Karpas-422 (cell line): ENCODE data around the gene OGDH. TPM values are rescaled to one million over a fixed set of nuclear protein-coding genes. Genes with fewer than 3 reads are reported as not detected.
A peak's percentile ranks its signal among the peaks of the same experiment; 100 is the strongest.

ENCODE experiments used
- DNase-seq: peaks from one replicate; pipeline ENCODE4 v3.0.0-alpha.2; 2015
- H2AFZ ChIP-seq: fragments of 200-600 bp; sonication (generic); 2 replicates; pipeline ENCODE4 v1.6.1; 2014; ENCODE audit warnings: antibody characterized with exemption, low read length, mixed read lengths
- H3K27ac ChIP-seq: fragments of 200-600 bp; sonication (generic); 2 replicates; pipeline ENCODE4 v1.5.1; 2014; ENCODE audit warnings: mild to moderate bottlenecking, low read length, moderate library complexity
- H3K27me3 ChIP-seq: fragments of 200-600 bp; sonication (generic); 2 replicates; pipeline ENCODE4 v1.6.1; 2014; ENCODE audit warnings: low read length, mixed read lengths
- H3K36me3 ChIP-seq: fragments of 200-600 bp; sonication (generic); 2 replicates; pipeline ENCODE4 v1.6.1; 2014; ENCODE audit warnings: low read length, mixed read lengths; ENCODE audit not compliant: insufficient read depth
- H3K4me1 ChIP-seq: fragments of 200-600 bp; sonication (generic); 2 replicates; pipeline ENCODE4 v1.6.1; 2014; ENCODE audit warnings: mild to moderate bottlenecking, low read length, mixed read lengths
- H3K4me2 ChIP-seq: fragments of 200-600 bp; sonication (generic); 2 replicates; pipeline ENCODE4 v1.6.1; 2014; ENCODE audit warnings: low read length, low read depth, mild to moderate bottlenecking; ENCODE audit not compliant: poor library complexity, severe bottlenecking
- H3K4me3 ChIP-seq: fragments of 200-600 bp; sonication (generic); 2 replicates; pipeline ENCODE4 v1.5.1; 2014; ENCODE audit warnings: mild to moderate bottlenecking, antibody characterized with exemption, low read length, mixed read lengths
- H3K79me2 ChIP-seq: fragments of 200-600 bp; sonication (generic); 2 replicates; pipeline ENCODE4 v1.6.1; 2014; ENCODE audit warnings: mild to moderate bottlenecking, low read length, mixed read lengths
- H3K9ac ChIP-seq: fragments of 200-600 bp; sonication (generic); 2 replicates; pipeline ENCODE4 v1.6.0; 2014; ENCODE audit warnings: low read length
- H3K9me2 ChIP-seq: fragments of 200-600 bp; sonication (generic), shearing (Covaris generic); replicated peaks from 2 replicates; pipeline ENCODE4 v1.6.0; 2014; ENCODE audit warnings: mild to moderate bottlenecking, low read length, moderate library complexity; ENCODE audit not compliant: insufficient read depth
- H3K9me3 ChIP-seq: fragments of 300-700, 200-600 bp; sonication (generic); 2 replicates; pipeline ENCODE4 v1.6.1; 2014; ENCODE audit warnings: low read length, mixed read lengths
- H4K20me1 ChIP-seq: fragments of 200-600 bp; sonication (generic); 2 replicates; pipeline ENCODE4 v1.6.1; 2014; ENCODE audit warnings: mild to moderate bottlenecking, antibody characterized with exemption, low read length, low read depth; ENCODE audit not compliant: insufficient read depth
- total RNA-seq: library from RNA; depleted of rRNA; stranded (reverse); fragments of >200 nt; shearing (Covaris generic); gene quantifications from 2 replicates; pipeline ENCODE4 v1.2.3, GENCODE V29; 2014; ENCODE audit warnings: low replicate concordance

The OGDH gene
- total RNA-seq, 1 experiment from 2014 or later: 24.9 TPM

- Histone ChIP-seq H3K4me3 (no peak overlapping the region), H2AFZ (no peak overlapping the region), H3K36me3 (peaks cover 14% of the 10 kb centered on the region; the same call in 1 of the 2 replicates), H3K9me2 (no peaks in the 10 kb centered on the region), H3K27ac (0 out of 2 replicates have a peak overlapping the region, but pooled peaks have one; percentile 18), H3K4me1 (peaks cover 38% of the 10 kb centered on the region), H3K79me2 (peaks cover 7% of the 10 kb centered on the region), H4K20me1 (no peaks in the 10 kb centered on the region), H3K27me3 (no peaks in the 10 kb centered on the region), H3K9me3 (no peaks in the 10 kb centered on the region), H3K9ac (no peak overlapping the region), H3K4me2 (no peak overlapping the region)
- DNase-seq: no peak
Observed at GRCh38 chr7:44645254-44645653, 38.8 kb downstream of the OGDH start.

- Histone ChIP-seq H3K79me2 (peaks cover 2% of the 10 kb centered on the region), H3K36me3 (peaks cover 14% of the 10 kb centered on the region; the same call in 1 of the 2 replicates)
Observed at GRCh38 chr7:44645696-44646095, 39.3 kb downstream of the OGDH start.

GRCh38 chr7:44646176-44646920 lies 39.9 kb downstream of the OGDH start:
- Histone ChIP-seq H3K79me2 (peaks cover 2% of the 10 kb centered on the region), H3K4me3 (no peak overlapping the region), H3K36me3 (peaks cover 14% of the 10 kb centered on the region; the same call in 1 of the 2 replicates), H3K4me1 (peaks cover 38% of the 10 kb centered on the region), H3K9me2 (no peaks in the 10 kb centered on the region), H3K27ac (peak overlapping the region; percentile 61), H3K4me2 (no peak overlapping the region), H2AFZ (no peak overlapping the region), H3K9ac (no peak overlapping the region), H4K20me1 (no peaks in the 10 kb centered on the region), H3K27me3 (no peaks in the 10 kb centered on the region), H3K9me3 (no peaks in the 10 kb centered on the region)
- DNase-seq: peak; percentile 50

More at GRCh38 chr7:44645696-44646095, 39.3 kb downstream of the OGDH start:
- H3K27me3 ChIP-seq: no peaks in the 10 kb centered on the region
- H3K4me1 ChIP-seq: peaks cover 38% of the 10 kb centered on the region
- H3K27ac ChIP-seq: peak overlapping the region; percentile 18; the same call in 1 of the 2 replicates
- DNase-seq: no peak
- no peaks in the 10 kb centered on the region for H3K9me2 ChIP-seq
- no peak overlapping the region for H3K9ac ChIP-seq
- no peaks in the 10 kb centered on the region for H4K20me1 ChIP-seq
- no peaks in the 10 kb centered on the region for H3K9me3 ChIP-seq
- H3K4me3 ChIP-seq: no peak overlapping the region
- H2AFZ ChIP-seq: no peak overlapping the region
- H3K4me2 ChIP-seq: no peak overlapping the region

GRCh38 chr7:44646921-44647636 lies 40.7 kb downstream of the OGDH start:
- no peaks in the 10 kb centered on the region for H4K20me1 ChIP-seq
- peaks cover 38% of the 10 kb centered on the region for H3K4me1 ChIP-seq
- peak overlapping the region; percentile 61; the same call in 1 of the 2 replicates for H3K27ac ChIP-seq
- no peaks in the 10 kb centered on the region for H3K9me3 ChIP-seq
- H3K9me2 ChIP-seq: no peaks in the 10 kb centered on the region
- DNase-seq: no peak
- no peak overlapping the region for H3K4me3 ChIP-seq
- no peaks in the 10 kb centered on the region for H3K27me3 ChIP-seq
- H3K36me3 ChIP-seq: peaks cover 14% of the 10 kb centered on the region; the same call in 1 of the 2 replicates
- H3K9ac ChIP-seq: no peak overlapping the region
- no peak overlapping the region for H3K4me2 ChIP-seq
- H2AFZ ChIP-seq: no peak overlapping the region
- peaks cover 2% of the 10 kb centered on the region for H3K79me2 ChIP-seq

DNA sequence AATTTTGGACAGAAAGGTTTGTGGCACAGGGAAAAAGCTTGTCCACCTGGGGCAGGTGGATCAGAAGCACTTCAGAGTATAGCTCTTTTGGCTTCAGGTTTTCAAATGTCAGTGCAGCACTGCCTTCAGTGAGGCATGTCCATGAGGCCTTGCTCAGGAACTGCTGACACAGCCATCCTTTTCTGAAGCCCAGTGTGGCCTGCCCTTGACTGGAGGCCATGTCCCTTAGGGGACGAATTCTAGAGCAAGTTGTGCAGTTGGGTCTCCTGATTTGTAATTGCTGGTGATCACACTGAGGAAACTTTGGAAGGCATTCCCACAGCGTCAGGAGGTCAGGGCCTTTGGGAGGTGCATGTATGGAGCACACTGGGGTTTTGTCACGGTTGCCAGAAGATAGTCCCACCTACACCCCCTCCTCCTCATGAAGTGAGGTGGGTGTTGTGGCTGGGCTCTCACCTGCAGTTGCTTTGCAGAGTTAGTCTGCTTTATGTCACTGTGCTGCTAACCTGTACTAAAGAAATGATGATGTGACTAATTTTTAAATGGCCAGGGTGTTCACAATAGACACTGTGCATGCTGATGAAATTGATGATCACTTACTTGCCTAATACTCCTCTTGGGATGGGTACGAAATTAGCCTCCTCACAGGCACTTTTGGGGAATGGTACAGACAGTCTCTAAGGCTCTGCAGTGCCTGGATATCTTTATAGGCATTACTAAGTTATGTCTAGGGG lies 41.7 kb downstream of the OGDH start:
- H3K9me2 ChIP-seq: no peaks in the 10 kb centered on the region
- no peak overlapping the region for H3K4me3 ChIP-seq
- H3K27me3 ChIP-seq: no peaks in the 10 kb centered on the region
- no peak for DNase-seq
- no peak overlapping the region for H3K27ac ChIP-seq
- H3K4me1 ChIP-seq: peaks cover 37% of the 10 kb centered on the region
- peaks cover 14% of the 10 kb centered on the region; the same call in 1 of the 2 replicates for H3K36me3 ChIP-seq
- H4K20me1 ChIP-seq: no peaks in the 10 kb centered on the region
- no peaks in the 10 kb centered on the region for H3K9me3 ChIP-seq
- no peaks in the 10 kb centered on the region; the same call in none of the 2 replicates for H3K79me2 ChIP-seq
- H3K9ac ChIP-seq: no peak overlapping the region
- no peak overlapping the region for H2AFZ ChIP-seq
- H3K4me2 ChIP-seq: no peak overlapping the region

- H3K9me2 ChIP-seq: no peaks in the 10 kb centered on the region
- H3K4me3 ChIP-seq: no peak overlapping the region
- H3K4me2 ChIP-seq: no peak overlapping the region
- DNase-seq: no peak
- H3K79me2 ChIP-seq: no peaks in the 10 kb centered on the region; the same call in none of the 2 replicates
- H3K36me3 ChIP-seq: peaks cover 26% of the 10 kb centered on the region; the same call in 1 of the 2 replicates
- H2AFZ ChIP-seq: no peak overlapping the region
- H4K20me1 ChIP-seq: no peaks in the 10 kb centered on the region
- H3K27me3 ChIP-seq: no peaks in the 10 kb centered on the region
- no peak overlapping the region for H3K9ac ChIP-seq
- H3K27ac ChIP-seq: no peak overlapping the region
- H3K9me3 ChIP-seq: no peaks in the 10 kb centered on the region
- H3K4me1 ChIP-seq: peaks cover 16% of the 10 kb centered on the region
Observed at GRCh38 chr7:44650242-44650641, 43.8 kb downstream of the OGDH start.

DNA sequence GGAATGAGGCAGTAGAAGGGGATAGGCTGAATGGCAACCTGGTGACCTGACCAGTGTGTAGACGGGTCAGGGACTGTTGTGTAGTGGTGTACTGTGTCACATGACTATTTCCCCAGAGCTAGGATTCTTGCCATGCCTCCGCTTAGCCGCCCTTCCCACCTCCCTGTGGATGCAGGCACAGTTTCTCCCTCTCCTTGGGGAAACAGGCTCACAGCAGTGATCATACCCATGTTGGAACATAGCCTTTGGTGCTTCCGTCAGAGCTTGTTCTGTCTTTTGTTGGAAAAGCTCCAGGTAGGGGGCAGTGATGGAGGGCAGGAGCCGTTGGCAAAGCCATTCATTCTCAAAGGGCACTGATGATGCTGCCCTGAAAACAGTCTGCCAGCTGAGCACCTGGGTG lies 44.3 kb downstream of the OGDH start:
- no peaks in the 10 kb centered on the region for H3K9me3 ChIP-seq
- H3K36me3 ChIP-seq: peaks cover 29% of the 10 kb centered on the region; the same call in 1 of the 2 replicates
- no peak overlapping the region for H3K4me3 ChIP-seq
- no peaks in the 10 kb centered on the region for H4K20me1 ChIP-seq
- no peaks in the 10 kb centered on the region for H3K9me2 ChIP-seq
- H3K79me2 ChIP-seq: no peaks in the 10 kb centered on the region; the same call in 1 of the 2 replicates
- no peak for DNase-seq
- no peak overlapping the region for H2AFZ ChIP-seq
- no peak overlapping the region for H3K9ac ChIP-seq
- peaks cover 10% of the 10 kb centered on the region for H3K4me1 ChIP-seq
- no peak overlapping the region for H3K4me2 ChIP-seq
- no peak overlapping the region for H3K27ac ChIP-seq
- H3K27me3 ChIP-seq: no peaks in the 10 kb centered on the region
